Osteocyte (in vitro differentiated cells): ENCODE results near the gene MYCBPAP. TPM values are rescaled to one million over a fixed set of nuclear protein-coding genes. Genes with fewer than 3 reads are reported as not detected.

Experiments used
- DNase-seq: peaks from one replicate; pipeline ENCODE4 v3.0.0; 2021; ENCODE audit warnings: mixed read lengths; ENCODE audit not compliant: unreplicated experiment; ENCODE audit errors: extremely low spot score
- H3K27ac Mint-ChIP-seq: one replicate; pipeline ENCODE4 v1.8.0; 2021; ENCODE audit warnings: mild to moderate bottlenecking, mixed read lengths; ENCODE audit not compliant: unreplicated experiment
- H3K27me3 Mint-ChIP-seq: one replicate; pipeline ENCODE4 v1.8.0; 2021; ENCODE audit warnings: mixed read lengths; ENCODE audit not compliant: unreplicated experiment
- H3K36me3 Mint-ChIP-seq: one replicate; pipeline ENCODE4 v1.8.0; 2021; ENCODE audit warnings: mixed read lengths; ENCODE audit not compliant: unreplicated experiment
- H3K4me1 Mint-ChIP-seq: one replicate; pipeline ENCODE4 v1.8.0; 2021; ENCODE audit warnings: mixed read lengths; ENCODE audit not compliant: unreplicated experiment
- H3K4me3 Mint-ChIP-seq: one replicate; pipeline ENCODE4 v1.8.0; 2021; ENCODE audit warnings: mild to moderate bottlenecking, moderate library complexity, mixed read lengths; ENCODE audit not compliant: unreplicated experiment
- H3K9me3 Mint-ChIP-seq: one replicate; pipeline ENCODE4 v1.8.0; 2021; ENCODE audit warnings: mixed read lengths; ENCODE audit not compliant: unreplicated experiment
- total RNA-seq: library from RNA; stranded (reverse); gene quantifications from 2 replicates; pipeline ENCODE4 v1.2.1, GENCODE V29; 2021
- TF ChIP-seq, protein P1 (sequence below): fragments of 200-600 bp; sonication (generic); IDR thresholded peaks from 2 replicates; pipeline ENCODE4 v1.5.0; 2021; ENCODE audit warnings: antibody characterized with exemption, mild to moderate bottlenecking, moderate library complexity

Gene MYCBPAP
- total RNA-seq, 1 donor from 2014 or later: 0.46 TPM

GRCh38 chr17:50572541-50572940 lies 64.3 kb downstream of the MYCBPAP start:
- no peaks in the 10 kb centered on the region for H3K9me3 Mint-ChIP-seq
- H3K4me3 Mint-ChIP-seq: no peak overlapping the region
- DNase-seq: no peak
- H3K27ac Mint-ChIP-seq: no peak overlapping the region
- TF ChIP-seq, protein P1, sequence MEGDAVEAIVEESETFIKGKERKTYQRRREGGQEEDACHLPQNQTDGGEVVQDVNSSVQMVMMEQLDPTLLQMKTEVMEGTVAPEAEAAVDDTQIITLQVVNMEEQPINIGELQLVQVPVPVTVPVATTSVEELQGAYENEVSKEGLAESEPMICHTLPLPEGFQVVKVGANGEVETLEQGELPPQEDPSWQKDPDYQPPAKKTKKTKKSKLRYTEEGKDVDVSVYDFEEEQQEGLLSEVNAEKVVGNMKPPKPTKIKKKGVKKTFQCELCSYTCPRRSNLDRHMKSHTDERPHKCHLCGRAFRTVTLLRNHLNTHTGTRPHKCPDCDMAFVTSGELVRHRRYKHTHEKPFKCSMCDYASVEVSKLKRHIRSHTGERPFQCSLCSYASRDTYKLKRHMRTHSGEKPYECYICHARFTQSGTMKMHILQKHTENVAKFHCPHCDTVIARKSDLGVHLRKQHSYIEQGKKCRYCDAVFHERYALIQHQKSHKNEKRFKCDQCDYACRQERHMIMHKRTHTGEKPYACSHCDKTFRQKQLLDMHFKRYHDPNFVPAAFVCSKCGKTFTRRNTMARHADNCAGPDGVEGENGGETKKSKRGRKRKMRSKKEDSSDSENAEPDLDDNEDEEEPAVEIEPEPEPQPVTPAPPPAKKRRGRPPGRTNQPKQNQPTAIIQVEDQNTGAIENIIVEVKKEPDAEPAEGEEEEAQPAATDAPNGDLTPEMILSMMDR: no peak
- H3K36me3 Mint-ChIP-seq: no peaks in the 10 kb centered on the region
- no peaks in the 10 kb centered on the region for H3K4me1 Mint-ChIP-seq
- H3K27me3 Mint-ChIP-seq: peaks cover 22% of the 10 kb centered on the region

GRCh38 chr17:50573866-50574611 lies 65.8 kb downstream of the MYCBPAP start:
- H3K27ac Mint-ChIP-seq: no peak overlapping the region
- TF ChIP-seq, protein P1: no peak
- H3K27me3 Mint-ChIP-seq: peaks cover 24% of the 10 kb centered on the region
- H3K36me3 Mint-ChIP-seq: no peaks in the 10 kb centered on the region
- no peak for DNase-seq
- no peak overlapping the region for H3K4me3 Mint-ChIP-seq
- H3K9me3 Mint-ChIP-seq: no peaks in the 10 kb centered on the region
- H3K4me1 Mint-ChIP-seq: no peaks in the 10 kb centered on the region

GRCh38 chr17:50575581-50576210 lies 67.5 kb downstream of the MYCBPAP start:
- DNase-seq: no peak

GRCh38 chr17:50576864-50577263 lies 68.6 kb downstream of the MYCBPAP start:
- H3K27ac Mint-ChIP-seq: no peak overlapping the region
- no peak for DNase-seq
- TF ChIP-seq, protein P1: no peak
- peaks cover 2% of the 10 kb centered on the region for H3K4me1 Mint-ChIP-seq
- H3K4me3 Mint-ChIP-seq: no peak overlapping the region
- no peaks in the 10 kb centered on the region for H3K36me3 Mint-ChIP-seq
- no peaks in the 10 kb centered on the region for H3K9me3 Mint-ChIP-seq
- H3K27me3 Mint-ChIP-seq: peaks cover 26% of the 10 kb centered on the region

More at GRCh38 chr17:50575581-50576210, 67.5 kb downstream of the MYCBPAP start:
- peaks cover 26% of the 10 kb centered on the region for H3K27me3 Mint-ChIP-seq
- H3K4me1 Mint-ChIP-seq: no peaks in the 10 kb centered on the region
- H3K4me3 Mint-ChIP-seq: no peak overlapping the region
- no peaks in the 10 kb centered on the region for H3K36me3 Mint-ChIP-seq
- H3K9me3 Mint-ChIP-seq: no peaks in the 10 kb centered on the region
- TF ChIP-seq, protein P1: no peak
- no peak overlapping the region for H3K27ac Mint-ChIP-seq

DNA sequence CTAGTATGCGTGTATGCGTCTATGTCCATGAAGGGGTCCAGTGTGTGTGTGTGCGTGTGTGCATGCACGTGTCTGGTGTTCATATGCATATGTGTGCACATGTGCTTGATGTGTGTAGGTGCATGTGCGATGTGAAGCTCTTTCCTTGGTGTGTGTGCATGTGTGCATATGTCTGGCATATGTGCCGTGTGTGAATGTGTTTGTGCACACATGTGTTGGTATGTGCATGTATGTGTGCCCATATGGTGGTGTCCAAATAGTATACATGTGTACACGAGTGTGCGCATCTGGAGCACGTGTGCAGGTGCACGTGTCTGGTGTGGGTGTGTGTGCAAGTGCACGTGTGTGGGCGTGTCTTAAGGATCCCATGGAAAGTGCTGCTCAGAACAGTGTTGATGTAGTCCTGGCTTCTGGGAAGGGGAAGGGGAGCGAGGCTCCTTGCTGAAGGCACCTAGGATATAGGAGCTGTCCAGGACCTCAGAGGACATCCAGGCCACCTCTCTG lies 69.3 kb downstream of the MYCBPAP start:
- no peak for DNase-seq
- Mint-ChIP-seq H3K4me1 (peaks cover 2% of the 10 kb centered on the region), H3K36me3 (no peaks in the 10 kb centered on the region), H3K9me3 (no peaks in the 10 kb centered on the region), H3K27me3 (peaks cover 25% of the 10 kb centered on the region), H3K27ac (no peak overlapping the region), H3K4me3 (no peak overlapping the region)
- TF ChIP-seq, protein P1: no peak
